H1 (cell line): ENCODE data around the gene GLS. TPM values are rescaled to one million over a fixed set of nuclear protein-coding genes. Genes with fewer than 3 reads are reported as not detected.

Experiments
- CTCF ChIA-PET: fragments of 300-600 bp; sonication (Branson Sonifier 250); formaldehyde crosslinking; loops from one replicate; lab custom pipeline; 2021; ENCODE audit not compliant: partially characterized antibody; lab: Charles Lee
- POLR2A ChIA-PET: fragments of 300-600 bp; sonication (Branson Sonifier 250); formaldehyde crosslinking; loops from one replicate; lab custom pipeline; 2021; ENCODE audit warnings: inconsistent platforms; ENCODE audit not compliant: partially characterized antibody; lab: Charles Lee
- DNase-seq, 2 experiments: peaks; one replicate each; pipeline versions ENCODE4 v3.0.0 to v3.0.0-alpha.2; 2010 to 2022; ENCODE audit warnings: low spot score in 2 of 2, low read depth in 1 of 2, mixed read lengths in 1 of 2
- FAIRE-seq: peaks from 2 replicates; lab custom pipeline; 2011; peaks lifted over from hg19 to GRCh38; lab: Jason Lieb, UNC
- H2AFZ ChIP-seq: 2 replicates; pipeline ENCODE4 v1.8.1; 2012; ENCODE audit warnings: low read length, inconsistent platforms
- H2AK5ac ChIP-seq: 2 replicates; pipeline ENCODE4 v1.6.1; 2013; ENCODE audit warnings: low read depth, low read length
- H2BK120ac ChIP-seq: replicated peaks from 2 replicates; pipeline ENCODE3; 2013; ENCODE audit warnings: low read depth, low read length, inconsistent platforms
- H2BK12ac ChIP-seq: 2 replicates; pipeline ENCODE4 v1.6.1; 2013; ENCODE audit warnings: low read depth, low read length
- H2BK15ac ChIP-seq: 2 replicates; pipeline ENCODE4 v1.6.1; 2013; ENCODE audit warnings: low read length
- H2BK20ac ChIP-seq: 2 replicates; pipeline ENCODE4 v1.6.1; 2013; ENCODE audit warnings: low read length
- H2BK5ac ChIP-seq: 2 replicates; pipeline ENCODE4 v1.6.1; 2013; ENCODE audit warnings: low read depth, low read length
- H3K14ac ChIP-seq: 2 replicates; pipeline ENCODE4 v1.6.1; 2013; ENCODE audit warnings: inconsistent platforms; ENCODE audit not compliant: insufficient read length
- H3K18ac ChIP-seq: 2 replicates; pipeline ENCODE4 v1.6.1; 2013; ENCODE audit warnings: low read length; ENCODE audit errors: extremely low read depth
- H3K23ac ChIP-seq: 2 replicates; pipeline ENCODE4 v1.6.1; 2013; ENCODE audit warnings: inconsistent platforms; ENCODE audit not compliant: insufficient read length
- H3K23me2 ChIP-seq: 2 replicates; pipeline ENCODE4 v1.6.1; 2013; ENCODE audit warnings: low read depth, low read length
- H3K27ac ChIP-seq: 2 replicates; pipeline ENCODE4 v1.6.1; 2011; ENCODE audit warnings: low read depth, low read length, inconsistent platforms
- H3K27me3 ChIP-seq, 4 experiments: replicated peaks in 1 of 4; 1 replicate in 1 of 4; 2 replicates in 3 of 4; pipeline versions ENCODE4 v1.6.1 to v1.8.1; 2011 to 2013; ENCODE audit warnings: low read length in 3 of 4, mild to moderate bottlenecking in 3 of 4, inconsistent platforms in 2 of 4, mixed read lengths in 2 of 4, moderate library complexity in 1 of 4; ENCODE audit not compliant: control insufficient read depth in 3 of 4, insufficient read depth in 3 of 4; ENCODE audit errors: extremely low read depth in 1 of 4
- H3K36me3 ChIP-seq, 4 experiments: 2 replicates each; pipeline versions ENCODE4 v1.6.1 to v1.8.1; 2011 to 2013; ENCODE audit warnings: mild to moderate bottlenecking in 4 of 4, low read length in 3 of 4, moderate library complexity in 2 of 4, control low read depth in 1 of 4, inconsistent platforms in 1 of 4; ENCODE audit not compliant: insufficient read depth in 4 of 4, control insufficient read depth in 2 of 4
- H3K4ac ChIP-seq: replicated peaks from 2 replicates; pipeline ENCODE3; 2013; ENCODE audit warnings: low read length, low read depth, mixed read lengths, inconsistent platforms; ENCODE audit not compliant: insufficient read length
- H3K4me1 ChIP-seq, 4 experiments: replicated peaks in 1 of 4; 1 replicate in 1 of 4; 2 replicates in 3 of 4; pipeline versions ENCODE4 v1.6.1 to v1.8.1; 2011 to 2013; ENCODE audit warnings: low read length in 3 of 4, inconsistent platforms in 2 of 4, mixed read lengths in 1 of 4; ENCODE audit not compliant: insufficient read depth in 4 of 4, control insufficient read depth in 3 of 4
- H3K4me2 ChIP-seq, 2 experiments: 2 replicates each; pipeline versions ENCODE4 v1.6.1 to v1.8.1; 2011 to 2013; ENCODE audit warnings: low read depth in 2 of 2, low read length in 2 of 2, control low read depth in 1 of 2, inconsistent platforms in 1 of 2, mild to moderate bottlenecking in 1 of 2; ENCODE audit not compliant: insufficient read depth in 1 of 2
- H3K4me3 ChIP-seq, 4 experiments: fragments of 200-600, 300-600 bp in 1 of 4; sonication (generic), shearing (Covaris generic), sonication (Bioruptor Twin) in 1 of 4; 2 replicates each; pipeline versions ENCODE4 v1.5.1 to v1.8.1; 2011 to 2016; ENCODE audit warnings: low read length in 4 of 4, low read depth in 3 of 4, control low read depth in 2 of 4, inconsistent platforms in 2 of 4, mild to moderate bottlenecking in 2 of 4, mixed read lengths in 1 of 4, moderate library complexity in 1 of 4; ENCODE audit not compliant: insufficient read depth in 2 of 4; ENCODE audit errors: extremely low read depth in 1 of 4
- H3K56ac ChIP-seq: replicated peaks from 2 replicates; pipeline ENCODE3; 2013; ENCODE audit warnings: low read depth, mild to moderate bottlenecking, mixed read lengths, low read length, inconsistent platforms; ENCODE audit not compliant: insufficient read length
- H3K79me1 ChIP-seq: 2 replicates; pipeline ENCODE4 v1.6.1; 2013; ENCODE audit warnings: low read depth, low read length, control low read depth
- H3K79me2 ChIP-seq, 2 experiments: 2 replicates each; pipeline versions ENCODE4 v1.6.1 to v1.8.1; 2012 to 2013; ENCODE audit warnings: low read length in 2 of 2, mild to moderate bottlenecking in 2 of 2, inconsistent platforms in 1 of 2; ENCODE audit not compliant: insufficient read depth in 2 of 2, control insufficient read depth in 1 of 2
- H3K9ac ChIP-seq, 4 experiments: replicated peaks in 1 of 4; 1 replicate in 1 of 4; 2 replicates in 3 of 4; pipeline versions ENCODE4 v1.6.1 to v1.8.1; 2011 to 2013; ENCODE audit warnings: low read depth in 3 of 4, low read length in 3 of 4, control low read depth in 2 of 4, mild to moderate bottlenecking in 2 of 4, moderate library complexity in 2 of 4, inconsistent platforms in 1 of 4; ENCODE audit errors: extremely low read depth in 1 of 4
- H3K9me3 ChIP-seq, 2 experiments: 2 replicates each; pipeline versions ENCODE4 v1.6.1 to v1.8.1; 2012 to 2013; ENCODE audit warnings: mild to moderate bottlenecking in 2 of 2, moderate library complexity in 2 of 2, control low read depth in 1 of 2, inconsistent platforms in 1 of 2, low read depth in 1 of 2, low read length in 1 of 2, mixed read lengths in 1 of 2; ENCODE audit not compliant: insufficient read depth in 2 of 2
- H4K20me1 ChIP-seq, 2 experiments: replicated peaks in 1 of 2; 2 replicates each; pipeline versions ENCODE3 to v1.8.1; 2011 to 2013; ENCODE audit warnings: inconsistent platforms in 2 of 2, low read length in 2 of 2, mild to moderate bottlenecking in 1 of 2; ENCODE audit not compliant: insufficient read depth in 2 of 2, control insufficient read depth in 1 of 2
- H4K5ac ChIP-seq: 2 replicates; pipeline ENCODE4 v1.6.1; 2013; ENCODE audit warnings: low read length, low read depth, mixed read lengths, inconsistent platforms; ENCODE audit not compliant: insufficient read length
- H4K8ac ChIP-seq: 2 replicates; pipeline ENCODE4 v1.8.0; 2013; ENCODE audit warnings: mild to moderate bottlenecking, moderate library complexity, low read length, inconsistent platforms; ENCODE audit not compliant: insufficient read depth; ENCODE audit errors: extremely low read depth
- H4K91ac ChIP-seq: replicated peaks from 2 replicates; pipeline ENCODE3; 2013; ENCODE audit warnings: low read length, mixed read lengths, inconsistent platforms; ENCODE audit not compliant: insufficient read length
- BCL11A ChIP-seq, 2 experiments: IDR thresholded peaks; one replicate each; pipeline ENCODE4 v1.6.1; 2011; ENCODE audit warnings: low read depth in 2 of 2, low read length in 2 of 2, mild to moderate bottlenecking in 2 of 2
- GABPA ChIP-seq: IDR thresholded peaks from 2 replicates; pipeline ENCODE4 v1.6.1; 2011; ENCODE audit warnings: mild to moderate bottlenecking, low read length, moderate library complexity, borderline replicate concordance; ENCODE audit not compliant: insufficient read depth
- KDM1A ChIP-seq: fragments of 200-600, 300-600 bp; sonication (generic); IDR thresholded peaks from 2 replicates; pipeline ENCODE4 v1.7.1; 2016; ENCODE audit warnings: mild to moderate bottlenecking, low read length, borderline replicate concordance
- KDM5A ChIP-seq: fragments of 200-600 bp; IDR thresholded peaks from 2 replicates; pipeline ENCODE4 v1.7.1; 2012; ENCODE audit warnings: mild to moderate bottlenecking, low read length, inconsistent platforms, mixed read lengths
- SIN3A ChIP-seq, 2 experiments: IDR thresholded peaks in 1 of 2; conservative IDR thresholded peaks in 1 of 2; 2 replicates each; pipeline ENCODE4 v1.6.1; 2011 to 2012; ENCODE audit warnings: low read length in 2 of 2, improper control_type of control experiment in 1 of 2, low read depth in 1 of 2, mild to moderate bottlenecking in 1 of 2
- SP1 ChIP-seq: IDR thresholded peaks from 2 replicates; pipeline ENCODE4 v1.6.1; 2011; ENCODE audit warnings: low read depth, low read length
- SP4 ChIP-seq: IDR thresholded peaks from 2 replicates; pipeline ENCODE4 v1.6.1; 2012; ENCODE audit warnings: low read length, inconsistent platforms
- SRF ChIP-seq: IDR thresholded peaks from 2 replicates; pipeline ENCODE4 v1.6.1; 2011; ENCODE audit warnings: mild to moderate bottlenecking, low read depth, low read length, moderate library complexity
- SUZ12 ChIP-seq: fragments of 200-600 bp; sonication (generic); IDR thresholded peaks from 2 replicates; pipeline ENCODE4 v1.6.1; 2012; ENCODE audit warnings: mild to moderate bottlenecking, inconsistent platforms, low read length, moderate library complexity, mixed read lengths
- TCF12 ChIP-seq: IDR thresholded peaks from 2 replicates; pipeline ENCODE4 v1.6.1; 2011; ENCODE audit warnings: low read depth, mild to moderate bottlenecking, low read length
- WGBS, 2 experiments: shearing (Covaris generic) in 1 of 2; methylation state at CpG; one replicate each; pipeline versions ENCODE4 v1.1.6 to v1.1.7; 2013 to 2015; ENCODE audit warnings: low lambda C conversion rate in 2 of 2, mixed read lengths in 2 of 2, inconsistent platforms in 1 of 2, low coverage in 1 of 2, missing lambda C conversion rate in 1 of 2; ENCODE audit not compliant: insufficient replicate concordance in 2 of 2, insufficient coverage in 1 of 2, insufficient read length in 1 of 2; ENCODE audit errors: extremely low coverage in 1 of 2, missing lambda C conversion rate in 1 of 2; 5-methylcytosine and 5-hydroxymethylcytosine counted together
- polyA plus RNA-seq, 7 experiments: library from polyadenylated mRNA; depleted of rRNA in 3 of 7; stranded (reverse) in 5 of 7; unstranded in 2 of 7; fragments of >200 nt in 5 of 7; fragments of 200-250 nt in 2 of 7; gene quantifications; 1 replicate in 5 of 7; 2 replicates in 1 of 7; 4 replicates in 1 of 7; pipeline versions ENCODE4 v1.2.1 to v1.2.3, GENCODE V29; 2011 to 2013; ENCODE audit warnings: missing spikeins in 2 of 7, mixed read lengths in 2 of 7
- total RNA-seq: library from RNA; stranded (reverse); fragmentation: NEBNext Ultra II Directional; extraction: Animal tissue kit (Norgen Biotek cat#: 25700); gene quantifications from 2 replicates; pipeline ENCODE4 v1.2.1, GENCODE V29; 2021

Gene GLS
- total and polyA plus RNA-seq, 2 of the 8 experiments (the other 6 are each of a cell fraction or from before 2014, with no cell fraction given): 15.7 to 89.8 TPM

GRCh38 chr2:190964170-190964795, 83.7 kb downstream of the GLS start:
- H3K27me3 ChIP-seq: no peaks in the 10 kb centered on the region
- no peak overlapping the region for H3K14ac ChIP-seq
- no peak for FAIRE-seq
- H2AFZ ChIP-seq: no peak overlapping the region
- no peak overlapping the region for H4K8ac ChIP-seq
- H3K9me3 ChIP-seq: no peaks in the 10 kb centered on the region
- 84% methylated on average over 6 of the region's 6 CpGs; no CpG with 5 or more reads in 1 of the 2 experiments for WGBS, 2 experiments
- no peak overlapping the region for H3K27ac ChIP-seq
- H3K23me2 ChIP-seq: no peaks in the 10 kb centered on the region
- H3K4me2 ChIP-seq: no peak overlapping the region
- no peak overlapping the region for H3K18ac ChIP-seq
- ChIA-PET CTCF (interaction anchor here (0.6 to 1.5 kb wide), 3 partner anchors 8 to 226 kb away, joined by 3 to 5 read pairs (median 4); no protein-coding TSS in a partner anchor), POLR2A (no interaction called here)
- no peak overlapping the region for H2BK5ac ChIP-seq
- H3K79me1 ChIP-seq: no peaks in the 10 kb centered on the region
- H3K23ac ChIP-seq: no peak overlapping the region
- peaks cover 0 to 14% (median 5%) of the 10 kb centered on the region in 4 experiments; a peak in 5 of 8 replicates for H3K36me3 ChIP-seq
- H3K4ac ChIP-seq: no peak overlapping the region
- H2BK20ac ChIP-seq: no peak overlapping the region
- H3K79me2 ChIP-seq: no peaks in the 10 kb centered on the region
- H3K4me1 ChIP-seq: no peaks in the 10 kb centered on the region
- H4K5ac ChIP-seq: no peak overlapping the region
- no peak overlapping the region for H2AK5ac ChIP-seq
- no peaks in the 10 kb centered on the region for H4K20me1 ChIP-seq
- no peak overlapping the region for H3K4me3 ChIP-seq
- no peak overlapping the region for H2BK120ac ChIP-seq
- TF ChIP-seq SIN3A (conservative IDR thresholded peaks at IDR 0.05 in 1 of 2, IDR thresholded peaks at IDR 0.05 in 1 of 2; ENCODE audit: low read depth in 1 of 2, low read length in 2 of 2) (no peak), KDM1A (no peak), SP4 (no peak), SP1 (no peak), SRF (no peak), TCF12 (no peak), KDM5A (no peak), GABPA (no peak), SUZ12 (no peak), BCL11A (IDR thresholded peaks at IDR 0.05; ENCODE audit: low read depth in 2 of 2, low read length in 2 of 2) (no peak)
- no peak overlapping the region for H3K56ac ChIP-seq
- no peak overlapping the region for H3K9ac ChIP-seq
- H2BK12ac ChIP-seq: no peak overlapping the region
- H4K91ac ChIP-seq: no peak overlapping the region
- no peak for DNase-seq
- H2BK15ac ChIP-seq: no peak overlapping the region
